Stimulated activated CD8-positive, alpha-beta memory T cell treated with anti-CD3 and anti-CD28 coated beads, Interleukin-15, amount 100 ng/mL, for 1 hour (primary cell): ENCODE results near the gene ACSL3.

ENCODE experiments used
- DNase-seq: peaks from one replicate; pipeline ENCODE4 v3.0.0-alpha.2; 2020; ENCODE audit warnings: low read depth

Gene ACSL3

DNA sequence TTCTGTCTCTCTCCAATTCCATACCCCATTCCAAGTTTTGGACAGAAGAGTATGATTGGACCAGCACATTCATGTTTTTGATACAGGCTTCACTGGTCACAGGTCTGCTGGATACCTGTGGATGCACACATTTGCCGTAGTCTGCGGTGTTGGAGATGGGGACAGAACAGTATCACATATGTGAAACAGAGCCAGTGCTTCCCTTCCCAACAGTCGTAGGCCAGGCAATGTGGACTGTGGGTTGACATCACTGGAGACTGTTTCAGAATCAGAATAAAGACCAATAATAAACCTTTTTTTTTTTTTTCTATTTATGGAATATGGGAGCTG lies 18.7 kb downstream of the ACSL3 start:
- DNase-seq: no peak

DNA sequence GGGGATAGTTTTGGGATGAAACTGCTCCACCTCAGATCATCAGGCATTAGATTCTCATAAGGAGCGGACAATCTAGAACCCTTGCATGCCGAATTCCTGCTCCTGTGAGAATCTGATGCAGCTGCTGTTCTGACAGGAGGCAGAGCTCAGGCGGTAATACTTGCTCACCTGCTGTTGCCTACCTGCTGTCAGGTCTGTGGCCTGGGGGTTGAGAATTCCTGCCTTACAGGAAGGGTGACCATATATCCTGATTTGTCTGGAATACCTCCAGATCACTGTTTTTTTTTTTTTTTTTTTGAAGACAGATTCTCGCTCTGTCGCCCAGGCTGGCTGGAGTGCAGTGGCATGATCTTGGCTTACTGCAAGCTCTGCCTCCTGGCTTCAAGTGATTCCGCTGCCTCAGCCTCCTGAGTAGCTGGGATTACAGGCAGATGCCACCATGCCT lies 21.7 kb downstream of the ACSL3 start:
- no peak for DNase-seq

DNA sequence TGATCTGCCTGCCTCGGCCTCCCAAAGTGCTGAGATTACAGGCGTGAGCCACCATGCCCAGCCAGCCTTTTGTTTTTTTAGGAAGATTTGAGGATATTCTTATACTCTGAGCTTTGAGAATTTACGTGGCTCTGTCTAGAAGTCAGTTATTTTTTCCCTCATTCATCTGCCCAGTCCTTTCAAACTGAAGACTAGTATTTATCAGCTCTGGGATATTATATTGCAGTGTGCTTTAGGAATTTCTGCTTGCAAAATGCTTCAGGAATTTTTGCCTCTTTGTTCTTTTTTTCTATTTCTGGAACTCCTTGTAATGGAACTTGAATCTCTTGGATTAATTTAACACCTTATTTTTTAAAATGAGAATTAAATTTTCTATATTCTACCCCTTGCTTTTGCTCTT lies 22.6 kb downstream of the ACSL3 start:
- DNase-seq: no peak

DNA sequence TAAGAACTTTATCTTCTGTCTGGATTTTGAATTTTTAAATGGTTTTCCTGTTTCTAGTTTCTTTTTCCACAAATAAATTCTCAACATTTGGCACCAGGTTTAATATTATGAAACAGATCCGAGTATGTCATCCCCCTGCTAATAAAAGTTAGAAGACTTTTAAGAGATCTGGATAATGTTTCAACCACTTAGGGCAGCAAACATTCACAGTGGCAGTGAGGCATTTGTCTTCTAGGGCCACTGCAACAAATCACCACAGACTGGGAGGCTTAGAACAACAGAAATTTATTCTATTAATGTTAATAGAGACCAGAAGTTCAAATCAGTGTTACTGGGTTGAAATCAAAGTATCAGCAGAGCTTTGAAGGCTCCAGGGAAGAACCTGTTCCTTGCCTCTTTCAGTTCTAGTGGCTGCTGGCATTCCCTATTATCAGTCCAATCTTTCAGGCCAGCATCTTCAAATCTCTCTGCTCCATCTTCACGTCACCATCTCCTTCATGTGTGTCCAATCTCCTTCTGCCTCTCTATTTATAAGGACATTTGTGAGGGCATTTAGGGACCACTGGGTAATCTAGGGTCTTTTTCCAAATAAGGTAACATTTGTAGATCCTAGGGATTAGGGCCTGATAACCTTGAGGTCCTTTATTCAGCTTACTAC lies 23.4 kb downstream of the ACSL3 start:
- DNase-seq: no peak

DNA sequence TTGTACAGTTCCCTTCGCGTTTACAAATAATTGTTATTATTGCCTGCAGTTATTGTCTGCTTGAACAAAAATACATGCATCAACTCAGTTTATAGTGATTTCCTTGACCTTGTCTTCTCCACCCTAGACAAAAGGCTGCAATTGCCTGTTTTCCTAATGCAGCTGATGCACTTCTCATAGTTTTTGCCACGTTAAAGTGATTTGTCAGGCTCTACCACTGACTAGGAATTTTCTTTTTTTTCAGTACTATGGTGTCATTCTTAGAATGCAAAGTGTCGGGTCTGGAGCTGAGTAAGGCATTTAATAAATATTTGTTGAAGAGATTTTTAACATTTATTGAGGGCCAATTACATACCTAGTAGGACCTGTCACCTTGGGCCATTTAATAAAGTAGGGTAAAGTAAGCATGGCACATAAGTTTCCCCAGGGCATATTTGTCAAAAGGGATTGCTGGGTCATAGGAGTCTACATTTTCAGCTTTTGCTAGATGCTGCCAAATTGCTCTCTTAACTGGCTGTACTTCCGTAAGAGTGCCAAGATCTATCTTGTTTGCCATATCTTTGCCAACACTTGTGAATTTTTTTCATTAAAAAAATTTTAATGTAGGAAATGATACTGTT lies 24.1 kb downstream of the ACSL3 start:
- no peak for DNase-seq

DNA sequence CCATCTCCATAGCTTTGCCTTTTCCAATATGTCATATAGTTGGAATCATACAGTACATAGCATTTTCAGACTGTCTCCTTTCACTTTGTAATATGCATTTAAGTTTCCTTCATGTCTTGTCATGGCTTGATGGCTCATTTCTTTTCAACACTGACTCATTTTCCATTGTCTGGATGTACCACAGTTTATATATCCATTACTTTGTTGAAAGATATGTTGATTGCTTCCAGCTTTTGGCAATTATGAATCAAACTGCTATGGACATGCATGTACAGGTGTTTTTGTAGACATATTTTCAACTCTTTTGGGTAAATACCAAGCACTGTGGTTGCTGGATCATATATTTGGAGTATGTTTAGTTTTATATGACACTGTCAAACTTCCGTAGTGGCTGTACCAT lies 26.3 kb downstream of the ACSL3 start:
- no peak for DNase-seq

DNA sequence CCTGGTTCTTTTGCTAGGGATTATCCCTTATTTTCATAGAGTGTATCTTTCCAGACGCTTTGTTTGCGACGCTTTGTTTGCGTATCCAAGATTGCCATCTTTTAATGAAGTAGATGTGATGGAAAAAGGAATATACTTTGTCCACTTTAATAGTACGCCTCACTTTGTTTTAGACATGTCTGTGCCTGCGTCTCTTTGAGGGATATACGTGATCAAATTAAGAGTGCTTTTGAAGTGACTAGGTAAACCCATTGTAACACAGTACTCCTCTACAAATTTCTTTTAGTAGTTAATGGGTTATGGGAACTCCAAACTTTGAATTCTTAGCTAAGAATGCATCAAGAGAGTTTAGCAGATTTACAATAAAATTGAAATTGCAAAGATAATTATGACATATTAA lies 27.9 kb downstream of the ACSL3 start:
- no peak for DNase-seq

DNA sequence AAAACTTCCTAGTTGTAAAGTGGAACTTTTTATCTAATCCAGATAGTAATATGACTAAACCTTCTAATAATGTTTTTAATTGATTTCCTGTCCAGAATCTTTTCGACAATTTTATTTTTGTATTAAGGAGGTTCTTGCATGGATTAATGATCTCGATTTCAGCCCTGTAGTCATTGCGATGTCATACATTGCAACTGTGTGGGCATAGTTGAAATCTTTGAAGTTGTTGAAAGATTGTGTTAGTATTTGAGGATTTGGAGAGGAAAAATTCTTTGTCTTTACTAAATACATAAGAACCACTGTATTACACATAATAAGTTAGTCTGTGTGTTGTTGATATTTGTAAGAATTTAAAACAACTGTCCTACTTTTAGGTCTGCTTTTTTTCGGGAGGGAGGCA lies 31.1 kb downstream of the ACSL3 start:
- DNase-seq: no peak

DNA sequence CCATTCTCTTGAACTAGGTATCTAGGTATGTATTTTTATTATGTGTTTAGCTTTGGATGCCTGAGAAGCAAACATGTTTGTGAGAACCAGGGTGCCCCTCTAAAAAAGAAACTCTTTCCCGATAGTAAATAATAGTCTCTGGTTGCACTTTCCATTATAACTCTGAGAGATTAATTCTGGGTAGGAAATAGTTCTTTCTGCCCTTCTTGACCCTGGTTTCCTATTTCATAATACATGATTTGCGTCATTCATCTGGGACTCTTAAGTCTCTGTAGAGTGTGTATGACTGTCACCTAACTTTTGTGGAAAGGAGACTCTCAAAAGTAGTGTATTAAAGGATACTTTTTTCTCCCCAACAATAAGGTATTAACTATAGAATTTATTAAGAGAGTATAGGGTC lies 31.5 kb downstream of the ACSL3 start:
- DNase-seq: no peak

DNA sequence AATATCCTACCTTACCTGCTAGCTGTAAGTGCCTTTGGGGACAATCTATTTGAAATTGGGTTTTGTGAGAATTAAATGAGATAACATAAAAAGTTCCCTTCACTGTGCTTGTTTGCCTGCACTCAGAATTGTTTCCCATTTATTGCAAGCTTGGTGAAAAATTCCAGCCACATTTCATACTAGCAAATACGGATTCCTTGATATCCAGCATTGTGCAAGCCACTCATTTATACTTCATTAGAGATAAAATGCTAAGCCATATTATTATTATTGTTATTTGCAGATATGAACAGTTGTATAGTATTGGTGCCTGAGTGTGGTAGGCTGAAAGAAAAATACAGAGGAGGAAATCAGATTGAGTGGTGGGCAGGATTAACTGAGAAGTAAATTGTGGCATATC lies 31.9 kb downstream of the ACSL3 start:
- no peak for DNase-seq

DNA sequence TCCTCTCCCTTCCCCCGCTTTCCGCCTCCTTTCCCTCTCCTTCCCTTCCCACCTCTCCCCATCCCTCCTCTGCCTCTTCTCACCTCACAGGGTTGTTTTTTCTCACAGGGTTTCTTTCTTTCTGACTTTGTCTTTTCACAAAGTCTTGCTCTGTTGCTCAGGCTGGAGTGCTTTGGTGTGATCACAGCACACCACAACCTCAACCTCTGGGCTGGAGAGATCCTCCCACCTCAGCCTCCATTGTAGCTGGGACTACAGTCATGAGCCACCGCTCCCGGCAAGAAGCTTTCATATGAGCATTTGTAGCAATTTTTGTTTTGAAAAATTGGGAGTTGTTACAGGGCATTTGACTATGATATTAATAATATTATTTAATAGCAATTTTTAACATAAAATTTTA lies 32.9 kb downstream of the ACSL3 start:
- DNase-seq: no peak

DNA sequence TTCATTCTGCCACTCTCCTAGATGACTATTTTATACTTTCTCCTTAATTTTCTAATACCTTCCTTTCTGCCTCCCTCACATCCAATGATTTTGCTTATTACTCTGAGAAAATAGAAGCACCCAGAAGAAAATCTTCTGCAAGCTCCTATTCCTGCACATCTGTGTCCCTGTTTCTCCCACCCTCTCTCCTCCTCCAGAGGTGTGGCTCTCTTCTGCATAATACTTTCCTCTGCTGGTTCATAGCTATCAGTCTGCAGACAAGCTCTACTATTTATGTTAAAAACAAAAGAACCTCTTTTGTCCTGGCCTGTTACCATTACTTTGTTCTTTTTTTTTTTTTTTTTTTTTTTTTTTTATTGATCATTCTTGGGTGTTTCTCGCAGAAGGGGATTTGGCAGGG lies 34.3 kb downstream of the ACSL3 start:
- DNase-seq: no peak

DNA sequence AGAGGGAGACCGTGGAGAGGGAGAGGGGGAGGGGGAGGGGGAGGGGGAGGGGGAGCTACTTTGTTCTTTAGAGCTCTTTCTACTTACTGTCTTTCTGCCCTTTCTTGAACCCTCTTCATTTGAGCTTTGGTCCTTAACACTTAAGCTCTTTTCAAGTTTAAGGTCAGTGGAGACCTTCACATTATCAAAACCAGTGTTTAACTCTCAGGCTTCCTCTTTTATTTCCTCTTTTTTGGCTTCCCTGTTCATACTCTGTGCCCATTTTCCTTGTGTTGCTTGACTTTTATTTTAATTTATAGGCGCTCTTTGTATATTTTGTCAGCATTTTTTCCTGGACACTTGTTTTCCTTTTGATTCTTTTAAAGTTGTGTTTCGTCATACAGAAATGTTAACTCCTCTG lies 37.1 kb downstream of the ACSL3 start:
- DNase-seq: no peak

DNA sequence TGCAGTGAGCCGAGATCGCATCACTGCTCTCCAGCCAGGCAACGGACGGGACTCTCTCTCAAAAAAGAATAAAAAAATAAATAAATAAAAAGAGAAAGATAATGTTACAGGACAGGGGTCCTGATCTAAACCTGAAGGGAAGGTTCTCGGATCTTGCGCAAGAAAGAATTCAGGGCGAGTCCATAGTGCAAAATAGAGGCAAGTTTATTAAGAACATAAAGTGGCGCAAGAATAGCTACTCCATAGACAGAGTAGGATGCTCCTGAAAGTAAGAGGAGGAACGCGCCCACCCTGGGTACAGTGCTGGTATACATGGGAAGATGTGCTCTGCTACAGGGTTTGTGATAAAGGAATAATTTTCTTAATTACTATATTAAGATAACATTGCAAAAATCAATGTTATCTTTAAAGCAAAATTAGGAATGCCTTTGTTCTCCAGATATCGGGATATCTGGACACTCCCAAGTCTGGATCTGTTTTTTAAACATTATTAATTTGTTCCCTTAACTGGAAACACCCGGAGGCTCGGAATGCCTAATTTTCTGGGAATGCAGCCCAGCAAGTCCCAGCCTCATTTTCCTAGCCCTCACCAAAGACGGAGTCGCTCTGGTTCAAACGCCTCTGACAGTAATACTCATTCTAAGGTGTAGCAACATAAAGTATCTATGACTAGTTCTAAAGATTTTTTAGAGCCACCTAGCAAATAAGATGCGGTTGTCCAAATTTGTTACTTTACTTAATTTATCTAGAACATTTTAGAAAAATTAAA lies 38.8 kb downstream of the ACSL3 start:
- no peak for DNase-seq

DNA sequence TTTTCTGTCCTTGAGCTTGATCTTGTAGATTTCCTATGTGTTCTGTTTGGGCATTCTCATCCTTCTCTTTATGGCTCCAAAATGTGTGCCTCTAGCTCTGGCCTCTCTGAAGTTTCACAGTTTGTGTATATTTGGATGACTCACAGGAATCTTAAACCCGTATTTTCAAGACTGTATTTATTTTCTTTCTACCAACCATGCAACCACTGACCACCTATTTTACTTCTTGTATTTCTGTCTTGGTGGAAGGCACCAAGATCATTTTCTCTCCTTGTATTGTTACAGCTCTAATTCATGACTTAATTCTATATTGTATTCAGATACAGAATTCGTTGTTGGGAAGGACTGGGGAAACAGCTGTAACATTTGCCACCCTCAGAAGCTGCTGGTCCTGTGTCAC lies 39.5 kb downstream of the ACSL3 start:
- no peak for DNase-seq

DNA sequence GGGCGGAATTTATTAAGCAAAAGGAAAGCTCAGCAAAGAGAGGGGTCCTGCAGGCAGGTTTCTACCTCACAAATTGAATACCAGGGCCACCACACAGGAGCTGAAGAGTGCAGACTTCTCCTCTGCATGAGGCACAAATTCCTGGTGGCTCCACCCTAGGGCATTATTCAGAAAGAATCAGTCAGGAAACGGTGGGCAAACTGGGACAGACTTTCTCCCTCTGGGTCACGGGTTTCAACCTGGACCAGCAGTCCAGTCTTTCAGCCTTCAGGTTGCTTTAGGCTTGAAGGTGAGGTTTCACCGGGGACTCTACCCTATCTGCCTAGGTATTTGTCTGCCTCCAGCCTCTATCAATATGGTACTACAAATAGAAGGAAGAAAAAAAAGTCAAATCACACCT lies 41.8 kb downstream of the ACSL3 start:
- no peak for DNase-seq

DNA sequence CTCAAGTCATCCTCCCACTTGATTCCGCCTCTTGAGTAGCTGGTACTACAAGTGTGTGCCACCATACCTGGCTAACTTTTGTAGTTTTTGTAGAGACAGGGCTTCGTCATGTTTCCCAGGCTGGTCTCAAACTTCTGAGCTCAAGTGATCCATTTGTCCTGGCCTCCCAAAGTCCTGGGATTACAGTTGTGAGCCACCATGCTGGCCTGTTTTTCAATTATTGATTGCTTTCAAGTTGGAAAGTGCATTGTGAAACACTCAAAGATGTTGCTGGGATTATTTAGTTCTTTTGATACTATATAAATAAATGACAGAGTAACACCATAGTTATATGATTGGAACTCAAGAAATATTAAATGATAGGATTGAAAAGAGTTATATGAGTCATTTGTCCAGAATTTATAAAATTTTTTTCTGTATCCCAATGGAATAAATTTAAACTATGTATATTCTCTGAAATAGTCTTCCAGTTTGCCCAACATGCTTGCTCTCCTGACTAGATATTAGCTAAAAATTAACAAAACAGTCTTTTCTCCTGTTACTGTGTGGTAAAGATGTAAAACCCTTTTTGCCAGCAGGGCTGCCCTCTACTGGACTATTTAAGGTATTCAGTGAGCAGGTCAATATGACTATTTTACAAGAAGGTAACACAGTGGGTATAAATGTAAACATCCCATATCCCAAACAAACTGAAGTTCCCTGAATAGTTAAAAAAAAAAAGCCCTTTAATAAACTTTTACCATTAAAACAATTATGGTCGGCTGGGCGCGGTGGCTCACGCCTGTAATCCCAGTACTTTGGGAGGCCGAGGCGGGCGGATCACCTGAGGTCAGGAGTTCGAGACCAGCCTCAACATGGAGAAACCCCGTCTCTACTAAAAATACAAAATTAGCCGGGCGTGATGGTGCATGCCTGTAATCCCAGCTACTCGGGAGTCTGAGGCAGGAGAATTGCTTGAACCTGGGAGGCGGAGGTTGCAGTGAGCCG lies 42.7 kb downstream of the ACSL3 start:
- no peak for DNase-seq

DNA sequence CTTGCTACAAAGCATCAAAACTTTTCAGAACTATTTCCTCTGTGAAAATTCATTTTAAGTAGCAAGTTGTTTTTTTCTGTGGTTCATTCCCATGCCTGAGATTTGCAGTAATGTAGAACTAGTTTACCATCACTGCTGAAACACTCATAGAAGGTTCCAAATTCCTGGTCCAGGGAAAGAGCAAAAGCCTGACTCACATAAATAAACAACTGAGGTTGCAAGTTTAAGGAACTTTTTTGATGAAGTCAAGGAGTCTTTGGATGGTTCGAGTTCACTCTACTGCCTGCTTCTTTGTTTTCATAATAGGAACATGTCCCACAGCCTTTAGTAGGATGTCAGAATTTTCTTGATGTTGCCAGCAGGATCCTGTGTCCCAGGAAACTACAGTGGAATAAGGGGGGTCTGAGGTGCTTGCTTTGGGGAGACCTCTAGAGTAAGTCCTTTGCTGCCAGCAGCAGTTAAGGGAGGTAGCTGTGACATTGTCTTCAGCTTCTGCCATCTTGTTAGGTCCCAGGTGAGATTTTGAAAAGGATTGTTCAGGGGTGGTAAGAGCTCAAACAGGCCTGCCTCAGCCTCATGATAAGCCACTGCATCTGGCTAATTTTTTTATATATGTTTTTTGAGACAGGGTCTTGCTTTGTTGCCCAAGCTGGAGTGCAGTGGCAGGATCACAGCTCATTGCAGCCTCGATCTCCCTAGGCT lies 43.9 kb downstream of the ACSL3 start:
- DNase-seq: no peak

DNA sequence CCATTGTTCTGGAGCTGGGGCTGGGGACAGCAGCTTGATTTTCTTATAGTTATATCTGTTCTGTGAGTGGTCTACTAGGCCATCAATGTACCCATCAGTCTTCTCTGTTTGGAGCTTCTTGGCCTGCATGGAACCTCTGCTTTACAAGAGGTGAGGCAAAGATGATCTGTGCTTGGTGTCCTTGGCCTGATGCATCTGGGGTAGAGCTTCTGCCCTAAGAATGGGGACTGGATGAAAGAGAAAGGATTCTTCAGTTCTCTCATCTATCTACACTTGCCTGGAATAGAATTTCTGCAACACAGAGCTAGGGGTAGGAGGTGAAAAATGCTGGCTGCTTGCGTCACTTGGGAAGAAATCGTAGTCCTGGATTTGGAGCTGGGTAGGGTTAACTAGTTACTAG lies 46.2 kb downstream of the ACSL3 start:
- no peak for DNase-seq

DNA sequence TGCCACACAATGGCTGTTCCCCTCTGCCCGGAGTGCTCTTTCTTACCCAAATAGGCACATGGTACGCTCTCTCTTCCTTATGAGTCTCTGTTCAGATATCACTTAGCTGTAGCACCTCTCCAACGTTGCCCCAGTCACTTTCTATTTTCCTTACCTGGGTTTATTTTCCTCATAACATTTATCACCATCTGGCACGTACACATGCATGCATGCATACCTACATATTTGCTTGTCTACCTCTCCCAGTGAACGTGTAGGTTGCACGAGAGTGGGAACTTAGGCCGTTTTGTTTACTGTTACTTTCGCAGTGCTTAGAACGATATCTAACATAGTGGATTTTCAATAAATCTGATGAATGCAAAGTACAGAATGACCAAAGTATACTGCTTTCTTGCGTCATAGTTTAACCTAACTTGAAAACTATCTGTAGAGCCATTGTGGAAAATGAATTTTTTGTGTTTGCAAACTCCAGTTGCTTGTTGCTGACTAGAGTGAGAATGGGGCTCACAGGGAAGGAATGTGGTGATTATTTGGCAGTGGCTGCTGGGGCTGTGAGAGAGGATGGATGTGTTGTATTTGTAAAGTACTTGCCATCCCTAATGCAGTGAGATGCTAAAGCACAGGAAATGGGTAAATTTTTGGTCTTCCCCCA lies 47.1 kb downstream of the ACSL3 start:
- DNase-seq: no peak

DNA sequence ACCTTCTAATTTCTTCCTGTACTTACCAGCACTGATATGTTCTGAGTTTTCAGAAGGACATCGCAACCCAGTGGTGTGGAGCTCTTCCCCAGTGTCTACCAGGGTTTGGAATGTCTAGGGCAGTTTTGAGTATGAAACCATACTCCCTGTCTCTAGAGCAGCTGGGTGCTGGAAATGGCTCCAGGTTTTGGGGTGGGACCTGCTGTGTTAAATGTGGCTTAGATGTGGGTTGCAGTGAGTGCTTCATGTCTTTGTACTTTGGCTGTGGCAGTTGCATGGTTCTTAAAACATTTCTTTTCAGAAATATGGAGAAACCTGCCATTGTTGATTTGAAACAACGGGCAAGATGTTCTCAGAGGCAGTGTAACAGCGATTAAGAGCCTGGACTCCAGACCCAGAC lies 48.5 kb downstream of the ACSL3 start:
- no peak for DNase-seq
